H1 (cell line): ENCODE measurements around the gene CACUL1. TPM values are rescaled to one million over a fixed set of nuclear protein-coding genes. Genes with fewer than 3 reads are reported as not detected.

Experiments used
- TCF12 ChIP-seq: IDR thresholded peaks from 2 replicates; pipeline ENCODE4 v1.6.1; 2011; ENCODE audit warnings: low read depth, mild to moderate bottlenecking, low read length
- polyA plus RNA-seq, 7 experiments: library from polyadenylated mRNA; depleted of rRNA in 3 of 7; stranded (reverse) in 5 of 7; unstranded in 2 of 7; fragments of >200 nt in 5 of 7; fragments of 200-250 nt in 2 of 7; gene quantifications; 1 replicate in 5 of 7; 2 replicates in 1 of 7; 4 replicates in 1 of 7; pipeline versions ENCODE4 v1.2.1 to v1.2.3, GENCODE V29; 2011 to 2013; ENCODE audit warnings: missing spikeins in 2 of 7, mixed read lengths in 2 of 7
- total RNA-seq: library from RNA; stranded (reverse); fragmentation: NEBNext Ultra II Directional; extraction: Animal tissue kit (Norgen Biotek cat#: 25700); gene quantifications from 2 replicates; pipeline ENCODE4 v1.2.1, GENCODE V29; 2021

The CACUL1 gene
- total and polyA plus RNA-seq, 2 of the 8 experiments (the other 6 are each of a cell fraction or from before 2014, with no cell fraction given), result 6.5 to 34.2 TPM

- no peak for TF ChIP-seq TCF12
Measured at GRCh38 chr10:118778727-118779126, 24.0 kb upstream of the CACUL1 start (continued).
